H1 (cell line): ENCODE results near the gene IL2RA. TPM values are rescaled to one million over a fixed set of nuclear protein-coding genes. Genes with fewer than 3 reads are reported as not detected.

ENCODE experiments used
- CTCF ChIA-PET: fragments of 300-600 bp; sonication (Branson Sonifier 250); formaldehyde crosslinking; loops from one replicate; lab custom pipeline; 2021; ENCODE audit not compliant: partially characterized antibody; lab: Charles Lee
- POLR2A ChIA-PET: fragments of 300-600 bp; sonication (Branson Sonifier 250); formaldehyde crosslinking; loops from one replicate; lab custom pipeline; 2021; ENCODE audit warnings: inconsistent platforms; ENCODE audit not compliant: partially characterized antibody; lab: Charles Lee
- DNase-seq, 2 experiments: peaks; one replicate each; pipeline versions ENCODE4 v3.0.0 to v3.0.0-alpha.2; 2010 to 2022; ENCODE audit warnings: low spot score in 2 of 2, low read depth in 1 of 2, mixed read lengths in 1 of 2
- FAIRE-seq: peaks from 2 replicates; lab custom pipeline; 2011; peaks lifted over from hg19 to GRCh38; lab: Jason Lieb, UNC
- H2AFZ ChIP-seq: 2 replicates; pipeline ENCODE4 v1.8.1; 2012; ENCODE audit warnings: low read length, inconsistent platforms
- H2AK5ac ChIP-seq: 2 replicates; pipeline ENCODE4 v1.6.1; 2013; ENCODE audit warnings: low read depth, low read length
- H2BK120ac ChIP-seq: replicated peaks from 2 replicates; pipeline ENCODE3; 2013; ENCODE audit warnings: low read depth, low read length, inconsistent platforms
- H2BK12ac ChIP-seq: 2 replicates; pipeline ENCODE4 v1.6.1; 2013; ENCODE audit warnings: low read depth, low read length
- H2BK15ac ChIP-seq: 2 replicates; pipeline ENCODE4 v1.6.1; 2013; ENCODE audit warnings: low read length
- H2BK20ac ChIP-seq: 2 replicates; pipeline ENCODE4 v1.6.1; 2013; ENCODE audit warnings: low read length
- H2BK5ac ChIP-seq: 2 replicates; pipeline ENCODE4 v1.6.1; 2013; ENCODE audit warnings: low read depth, low read length
- H3K14ac ChIP-seq: 2 replicates; pipeline ENCODE4 v1.6.1; 2013; ENCODE audit warnings: inconsistent platforms; ENCODE audit not compliant: insufficient read length
- H3K18ac ChIP-seq: 2 replicates; pipeline ENCODE4 v1.6.1; 2013; ENCODE audit warnings: low read length; ENCODE audit errors: extremely low read depth
- H3K23ac ChIP-seq: 2 replicates; pipeline ENCODE4 v1.6.1; 2013; ENCODE audit warnings: inconsistent platforms; ENCODE audit not compliant: insufficient read length
- H3K23me2 ChIP-seq: 2 replicates; pipeline ENCODE4 v1.6.1; 2013; ENCODE audit warnings: low read depth, low read length
- H3K27ac ChIP-seq: 2 replicates; pipeline ENCODE4 v1.6.1; 2011; ENCODE audit warnings: low read depth, low read length, inconsistent platforms
- H3K27me3 ChIP-seq, 4 experiments: replicated peaks in 1 of 4; 1 replicate in 1 of 4; 2 replicates in 3 of 4; pipeline versions ENCODE4 v1.6.1 to v1.8.1; 2011 to 2013; ENCODE audit warnings: low read length in 3 of 4, mild to moderate bottlenecking in 3 of 4, inconsistent platforms in 2 of 4, mixed read lengths in 2 of 4, moderate library complexity in 1 of 4; ENCODE audit not compliant: control insufficient read depth in 3 of 4, insufficient read depth in 3 of 4; ENCODE audit errors: extremely low read depth in 1 of 4
- H3K36me3 ChIP-seq, 4 experiments: 2 replicates each; pipeline versions ENCODE4 v1.6.1 to v1.8.1; 2011 to 2013; ENCODE audit warnings: mild to moderate bottlenecking in 4 of 4, low read length in 3 of 4, moderate library complexity in 2 of 4, control low read depth in 1 of 4, inconsistent platforms in 1 of 4; ENCODE audit not compliant: insufficient read depth in 4 of 4, control insufficient read depth in 2 of 4
- H3K4ac ChIP-seq: replicated peaks from 2 replicates; pipeline ENCODE3; 2013; ENCODE audit warnings: low read length, low read depth, mixed read lengths, inconsistent platforms; ENCODE audit not compliant: insufficient read length
- H3K4me1 ChIP-seq, 4 experiments: replicated peaks in 1 of 4; 1 replicate in 1 of 4; 2 replicates in 3 of 4; pipeline versions ENCODE4 v1.6.1 to v1.8.1; 2011 to 2013; ENCODE audit warnings: low read length in 3 of 4, inconsistent platforms in 2 of 4, mixed read lengths in 1 of 4; ENCODE audit not compliant: insufficient read depth in 4 of 4, control insufficient read depth in 3 of 4
- H3K4me2 ChIP-seq, 2 experiments: 2 replicates each; pipeline versions ENCODE4 v1.6.1 to v1.8.1; 2011 to 2013; ENCODE audit warnings: low read depth in 2 of 2, low read length in 2 of 2, control low read depth in 1 of 2, inconsistent platforms in 1 of 2, mild to moderate bottlenecking in 1 of 2; ENCODE audit not compliant: insufficient read depth in 1 of 2
- H3K4me3 ChIP-seq, 4 experiments: fragments of 200-600, 300-600 bp in 1 of 4; sonication (generic), shearing (Covaris generic), sonication (Bioruptor Twin) in 1 of 4; 2 replicates each; pipeline versions ENCODE4 v1.5.1 to v1.8.1; 2011 to 2016; ENCODE audit warnings: low read length in 4 of 4, low read depth in 3 of 4, control low read depth in 2 of 4, inconsistent platforms in 2 of 4, mild to moderate bottlenecking in 2 of 4, mixed read lengths in 1 of 4, moderate library complexity in 1 of 4; ENCODE audit not compliant: insufficient read depth in 2 of 4; ENCODE audit errors: extremely low read depth in 1 of 4
- H3K56ac ChIP-seq: replicated peaks from 2 replicates; pipeline ENCODE3; 2013; ENCODE audit warnings: low read depth, mild to moderate bottlenecking, mixed read lengths, low read length, inconsistent platforms; ENCODE audit not compliant: insufficient read length
- H3K79me1 ChIP-seq: 2 replicates; pipeline ENCODE4 v1.6.1; 2013; ENCODE audit warnings: low read depth, low read length, control low read depth
- H3K79me2 ChIP-seq, 2 experiments: 2 replicates each; pipeline versions ENCODE4 v1.6.1 to v1.8.1; 2012 to 2013; ENCODE audit warnings: low read length in 2 of 2, mild to moderate bottlenecking in 2 of 2, inconsistent platforms in 1 of 2; ENCODE audit not compliant: insufficient read depth in 2 of 2, control insufficient read depth in 1 of 2
- H3K9ac ChIP-seq, 4 experiments: replicated peaks in 1 of 4; 1 replicate in 1 of 4; 2 replicates in 3 of 4; pipeline versions ENCODE4 v1.6.1 to v1.8.1; 2011 to 2013; ENCODE audit warnings: low read depth in 3 of 4, low read length in 3 of 4, control low read depth in 2 of 4, mild to moderate bottlenecking in 2 of 4, moderate library complexity in 2 of 4, inconsistent platforms in 1 of 4; ENCODE audit errors: extremely low read depth in 1 of 4
- H3K9me3 ChIP-seq, 2 experiments: 2 replicates each; pipeline versions ENCODE4 v1.6.1 to v1.8.1; 2012 to 2013; ENCODE audit warnings: mild to moderate bottlenecking in 2 of 2, moderate library complexity in 2 of 2, control low read depth in 1 of 2, inconsistent platforms in 1 of 2, low read depth in 1 of 2, low read length in 1 of 2, mixed read lengths in 1 of 2; ENCODE audit not compliant: insufficient read depth in 2 of 2
- H4K20me1 ChIP-seq, 2 experiments: replicated peaks in 1 of 2; 2 replicates each; pipeline versions ENCODE3 to v1.8.1; 2011 to 2013; ENCODE audit warnings: inconsistent platforms in 2 of 2, low read length in 2 of 2, mild to moderate bottlenecking in 1 of 2; ENCODE audit not compliant: insufficient read depth in 2 of 2, control insufficient read depth in 1 of 2
- H4K5ac ChIP-seq: 2 replicates; pipeline ENCODE4 v1.6.1; 2013; ENCODE audit warnings: low read length, low read depth, mixed read lengths, inconsistent platforms; ENCODE audit not compliant: insufficient read length
- H4K8ac ChIP-seq: 2 replicates; pipeline ENCODE4 v1.8.0; 2013; ENCODE audit warnings: mild to moderate bottlenecking, moderate library complexity, low read length, inconsistent platforms; ENCODE audit not compliant: insufficient read depth; ENCODE audit errors: extremely low read depth
- H4K91ac ChIP-seq: replicated peaks from 2 replicates; pipeline ENCODE3; 2013; ENCODE audit warnings: low read length, mixed read lengths, inconsistent platforms; ENCODE audit not compliant: insufficient read length
- ASH2L ChIP-seq: fragments of 200-600, 300-600 bp; sonication (generic); IDR thresholded peaks from one replicate; pipeline ENCODE4 v1.7.1; 2017; ENCODE audit warnings: low read length
- BRCA1 ChIP-seq: IDR thresholded peaks from 2 replicates; pipeline ENCODE4 v1.6.1; 2012; ENCODE audit warnings: low read depth, low read length, improper control_type of control experiment
- CTBP2 ChIP-seq: IDR thresholded peaks from 2 replicates; pipeline ENCODE4 v1.7.0; 2011; ENCODE audit warnings: borderline replicate concordance, mild to moderate bottlenecking, moderate library complexity, mixed read lengths, low read length; ENCODE audit not compliant: insufficient read depth, insufficient read length
- EZH2 ChIP-seq: fragments of 200-600 bp; sonication (generic); IDR thresholded peaks from 2 replicates; pipeline ENCODE4 v1.7.1; 2012; ENCODE audit warnings: low read depth, mild to moderate bottlenecking, moderate library complexity, low read length, inconsistent platforms; ENCODE audit not compliant: severe bottlenecking
- HDAC2 ChIP-seq, 2 experiments: fragments of 300-600 bp in 1 of 2; sonication (generic) in 1 of 2; IDR thresholded peaks; 2 replicates each; pipeline ENCODE4 v1.6.1; 2011 to 2012; ENCODE audit warnings: low read depth in 2 of 2, low read length in 2 of 2, mild to moderate bottlenecking in 2 of 2, moderate library complexity in 2 of 2, borderline replicate concordance in 1 of 2, inconsistent platforms in 1 of 2
- JUN ChIP-seq: IDR thresholded peaks from 2 replicates; pipeline ENCODE4 v1.6.1; 2011; ENCODE audit warnings: low read depth, mild to moderate bottlenecking, improper control_type of control experiment, low read length
- JUND ChIP-seq: IDR thresholded peaks from 2 replicates; pipeline ENCODE4 v1.6.1; 2011; ENCODE audit warnings: mild to moderate bottlenecking, improper control_type of control experiment, low read length
- NRF1 ChIP-seq: IDR thresholded peaks from 2 replicates; pipeline ENCODE4 v1.6.1; 2011; ENCODE audit warnings: mild to moderate bottlenecking, low read depth, low read length, improper control_type of control experiment
- SP2 ChIP-seq: IDR thresholded peaks from 2 replicates; pipeline ENCODE4 v1.6.1; 2012; ENCODE audit warnings: mild to moderate bottlenecking, low read length, inconsistent platforms
- TBP ChIP-seq: IDR thresholded peaks from 2 replicates; pipeline ENCODE4 v1.6.1; 2011; ENCODE audit warnings: low read depth, low read length, improper control_type of control experiment
- ZNF274 ChIP-seq: IDR thresholded peaks from 2 replicates; pipeline ENCODE4 v1.7.0; 2012; ENCODE audit warnings: low read length, borderline replicate concordance; ENCODE audit errors: extremely low read depth
- WGBS, 2 experiments: shearing (Covaris generic) in 1 of 2; methylation state at CpG; one replicate each; pipeline versions ENCODE4 v1.1.6 to v1.1.7; 2013 to 2015; ENCODE audit warnings: low lambda C conversion rate in 2 of 2, mixed read lengths in 2 of 2, inconsistent platforms in 1 of 2, low coverage in 1 of 2, missing lambda C conversion rate in 1 of 2; ENCODE audit not compliant: insufficient replicate concordance in 2 of 2, insufficient coverage in 1 of 2, insufficient read length in 1 of 2; ENCODE audit errors: extremely low coverage in 1 of 2, missing lambda C conversion rate in 1 of 2; 5-methylcytosine and 5-hydroxymethylcytosine counted together
- polyA plus RNA-seq, 7 experiments: library from polyadenylated mRNA; depleted of rRNA in 3 of 7; stranded (reverse) in 5 of 7; unstranded in 2 of 7; fragments of >200 nt in 5 of 7; fragments of 200-250 nt in 2 of 7; gene quantifications; 1 replicate in 5 of 7; 2 replicates in 1 of 7; 4 replicates in 1 of 7; pipeline versions ENCODE4 v1.2.1 to v1.2.3, GENCODE V29; 2011 to 2013; ENCODE audit warnings: missing spikeins in 2 of 7, mixed read lengths in 2 of 7
- total RNA-seq: library from RNA; stranded (reverse); fragmentation: NEBNext Ultra II Directional; extraction: Animal tissue kit (Norgen Biotek cat#: 25700); gene quantifications from 2 replicates; pipeline ENCODE4 v1.2.1, GENCODE V29; 2021

IL2RA gene
- total and polyA plus RNA-seq, 2 of the 8 experiments (the other 6 are each of a cell fraction or from before 2014, with no cell fraction given): not detected

DNA sequence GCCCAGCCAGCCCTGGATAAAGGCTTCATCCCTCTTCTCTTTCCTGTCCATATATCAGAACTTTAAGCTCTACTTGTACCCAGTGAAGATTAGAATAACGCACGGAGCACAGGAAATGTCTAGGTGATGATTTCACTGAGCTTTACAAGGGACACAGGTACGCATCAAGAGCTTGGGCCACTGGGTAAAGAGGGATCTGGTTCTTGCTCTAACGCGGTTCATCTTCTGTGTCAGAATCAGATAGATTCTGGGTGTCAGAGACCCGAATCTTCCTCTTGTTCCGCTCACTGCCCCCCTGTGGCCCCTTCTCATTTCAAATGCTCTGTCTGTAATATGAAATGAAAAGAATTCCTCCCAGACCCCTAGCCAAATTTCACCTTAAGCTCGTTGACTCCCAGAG, 24.7 kb downstream of the IL2RA start:
- no peak overlapping the region for H2AFZ ChIP-seq
- no peaks in the 10 kb centered on the region; the same call in 1 of the 2 replicates for H3K23me2 ChIP-seq
- H3K4me3 ChIP-seq: no peak overlapping the region
- no peaks in the 10 kb centered on the region for H3K9me3 ChIP-seq
- no peak overlapping the region for H3K18ac ChIP-seq
- no peak overlapping the region for H3K4ac ChIP-seq
- no peak overlapping the region for H4K91ac ChIP-seq
- TF ChIP-seq NRF1 (no peak), HDAC2 (IDR thresholded peaks at IDR 0.05; ENCODE audit: borderline replicate concordance in 1 of 2, low read depth in 2 of 2, low read length in 2 of 2) (no peak), ASH2L (no peak), JUND (no peak), BRCA1 (no peak), JUN (no peak), ZNF274 (no peak), CTBP2 (no peak), SP2 (no peak), TBP (no peak), EZH2 (no peak)
- H2BK12ac ChIP-seq: no peak overlapping the region
- H2AK5ac ChIP-seq: no peak overlapping the region
- no peak for FAIRE-seq
- 88% methylated on average over 8 of the region's 8 CpGs; no CpG with 5 or more reads in 1 of the 2 experiments for WGBS, 2 experiments
- no peak overlapping the region for H3K27ac ChIP-seq
- ChIA-PET POLR2A (interaction anchor here (1.0 kb wide), 1 partner anchor 165 kb away, joined by 3 read pairs; the partner anchor contains the start of gene PFKFB3), CTCF (interaction anchor here (0.7 to 3.5 kb wide), 7 partner anchors 12 to 370 kb away, joined by 3 to 15 read pairs (median 4); no protein-coding TSS in a partner anchor)
- H2BK20ac ChIP-seq: no peak overlapping the region
- H3K4me1 ChIP-seq: no peaks in the 10 kb centered on the region
- no peak overlapping the region for H3K56ac ChIP-seq
- no peaks in the 10 kb centered on the region for H3K79me2 ChIP-seq
- no peak overlapping the region for H2BK120ac ChIP-seq
- H3K27me3 ChIP-seq: peaks cover 0 to 1% (median 0%) of the 10 kb centered on the region in 4 experiments; a peak in 1 of 7 replicates
- H3K79me1 ChIP-seq: no peaks in the 10 kb centered on the region
- no peak overlapping the region for H3K23ac ChIP-seq
- H2BK5ac ChIP-seq: no peak overlapping the region
- no peaks in the 10 kb centered on the region for H4K20me1 ChIP-seq
- DNase-seq: no peak
- H3K9ac ChIP-seq: no peak overlapping the region
- no peak overlapping the region for H4K5ac ChIP-seq
- H4K8ac ChIP-seq: no peak overlapping the region
- no peak overlapping the region for H3K14ac ChIP-seq
- no peaks in the 10 kb centered on the region for H3K36me3 ChIP-seq
- no peak overlapping the region for H2BK15ac ChIP-seq
- H3K4me2 ChIP-seq: no peak overlapping the region
